OCI-LY1 (cell line): ENCODE measurements around the gene SLC28A3.

Experiments used
- EZH2 ChIP-seq: fragments of 200-600 bp; sonication (generic), shearing (Covaris generic); IDR thresholded peaks from 2 replicates; pipeline ENCODE4 v1.8.0; 2017; ENCODE audit warnings: borderline replicate concordance, mixed run types, mild to moderate bottlenecking, antibody characterized with exemption, low read length, moderate library complexity, mixed read lengths
- TF ChIP-seq, protein P1 (sequence below): fragments of 200-600 bp; sonication (generic), shearing (Covaris generic); IDR thresholded peaks from 2 replicates; pipeline ENCODE4 v1.5.1; 2017; ENCODE audit warnings: mild to moderate bottlenecking, antibody characterized with exemption, low read length, moderate library complexity, mixed read lengths

DNA sequence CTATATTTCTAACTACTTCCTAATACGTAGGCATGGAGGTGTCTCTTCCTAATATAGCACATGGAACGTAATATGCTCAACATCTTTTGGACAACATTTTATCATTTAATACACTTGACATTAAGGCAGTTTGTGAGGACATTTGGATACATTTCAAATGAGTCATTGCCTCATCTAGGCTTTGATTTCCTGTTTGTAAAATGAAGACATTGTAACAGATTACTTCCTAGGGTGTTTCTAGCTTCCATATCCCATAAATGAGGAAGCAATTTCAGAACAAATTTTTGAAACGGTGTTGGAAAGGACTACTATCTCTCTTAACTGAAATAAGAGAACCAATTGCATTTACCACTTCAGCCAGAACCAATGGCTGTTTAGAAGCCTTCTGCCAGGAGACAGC, 38.7 kb downstream of the SLC28A3 start:
- TF ChIP-seq, protein P1, sequence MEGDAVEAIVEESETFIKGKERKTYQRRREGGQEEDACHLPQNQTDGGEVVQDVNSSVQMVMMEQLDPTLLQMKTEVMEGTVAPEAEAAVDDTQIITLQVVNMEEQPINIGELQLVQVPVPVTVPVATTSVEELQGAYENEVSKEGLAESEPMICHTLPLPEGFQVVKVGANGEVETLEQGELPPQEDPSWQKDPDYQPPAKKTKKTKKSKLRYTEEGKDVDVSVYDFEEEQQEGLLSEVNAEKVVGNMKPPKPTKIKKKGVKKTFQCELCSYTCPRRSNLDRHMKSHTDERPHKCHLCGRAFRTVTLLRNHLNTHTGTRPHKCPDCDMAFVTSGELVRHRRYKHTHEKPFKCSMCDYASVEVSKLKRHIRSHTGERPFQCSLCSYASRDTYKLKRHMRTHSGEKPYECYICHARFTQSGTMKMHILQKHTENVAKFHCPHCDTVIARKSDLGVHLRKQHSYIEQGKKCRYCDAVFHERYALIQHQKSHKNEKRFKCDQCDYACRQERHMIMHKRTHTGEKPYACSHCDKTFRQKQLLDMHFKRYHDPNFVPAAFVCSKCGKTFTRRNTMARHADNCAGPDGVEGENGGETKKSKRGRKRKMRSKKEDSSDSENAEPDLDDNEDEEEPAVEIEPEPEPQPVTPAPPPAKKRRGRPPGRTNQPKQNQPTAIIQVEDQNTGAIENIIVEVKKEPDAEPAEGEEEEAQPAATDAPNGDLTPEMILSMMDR, result no peak
- TF ChIP-seq EZH2, result no peak
